WTC11 (cell line): ENCODE results near the gene GPRIN3.

Experiments used
- CTCF ChIP-seq: fragments of 200-600 bp; IDR thresholded peaks from 2 replicates; pipeline ENCODE4 v1.8.0; 2022; ENCODE audit warnings: antibody characterized with exemption
- MAX ChIP-seq: sonication (generic); formaldehyde crosslinking; IDR thresholded peaks from 2 replicates; pipeline ENCODE4 v1.8.0; 2022; ENCODE audit warnings: mild to moderate bottlenecking, missing genetic modification reagents
- TCF7 ChIP-seq: sonication (generic); formaldehyde crosslinking; IDR thresholded peaks from 2 replicates; pipeline ENCODE4 v1.8.0; 2022; ENCODE audit warnings: mild to moderate bottlenecking, low read depth, missing genetic modification reagents, moderate library complexity
- ZBTB43 ChIP-seq: sonication (generic); formaldehyde crosslinking; IDR thresholded peaks from 2 replicates; pipeline ENCODE4 v1.8.1; 2023; ENCODE audit warnings: mild to moderate bottlenecking, missing genetic modification reagents
- TF ChIP-seq, protein P1 (sequence below): sonication (generic); formaldehyde crosslinking; IDR thresholded peaks from 2 replicates; pipeline ENCODE4 v1.8.1; 2022; ENCODE audit warnings: missing genetic modification reagents, borderline replicate concordance
- TF ChIP-seq, protein P2 (sequence below): sonication (generic); formaldehyde crosslinking; IDR thresholded peaks from 2 replicates; pipeline ENCODE4 v1.8.1; 2023; ENCODE audit warnings: mild to moderate bottlenecking, missing genetic modification reagents, moderate library complexity

- TF ChIP-seq CTCF (no peak), TCF7 (CRISPR knock-in tag) (no peak), MAX (CRISPR knock-in tag) (no peak), ZBTB43 (CRISPR knock-in tag) (no peak)
- TF ChIP-seq, protein P1, sequence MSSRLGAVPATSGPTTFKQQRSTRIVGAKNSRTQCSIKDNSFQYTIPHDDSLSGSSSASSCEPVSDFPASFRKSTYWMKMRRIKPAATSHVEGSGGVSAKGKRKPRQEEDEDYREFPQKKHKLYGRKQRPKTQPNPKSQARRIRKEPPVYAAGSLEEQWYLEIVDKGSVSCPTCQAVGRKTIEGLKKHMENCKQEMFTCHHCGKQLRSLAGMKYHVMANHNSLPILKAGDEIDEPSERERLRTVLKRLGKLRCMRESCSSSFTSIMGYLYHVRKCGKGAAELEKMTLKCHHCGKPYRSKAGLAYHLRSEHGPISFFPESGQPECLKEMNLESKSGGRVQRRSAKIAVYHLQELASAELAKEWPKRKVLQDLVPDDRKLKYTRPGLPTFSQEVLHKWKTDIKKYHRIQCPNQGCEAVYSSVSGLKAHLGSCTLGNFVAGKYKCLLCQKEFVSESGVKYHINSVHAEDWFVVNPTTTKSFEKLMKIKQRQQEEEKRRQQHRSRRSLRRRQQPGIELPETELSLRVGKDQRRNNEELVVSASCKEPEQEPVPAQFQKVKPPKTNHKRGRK (CRISPR knock-in tag), result no peak
- TF ChIP-seq, protein P2, sequence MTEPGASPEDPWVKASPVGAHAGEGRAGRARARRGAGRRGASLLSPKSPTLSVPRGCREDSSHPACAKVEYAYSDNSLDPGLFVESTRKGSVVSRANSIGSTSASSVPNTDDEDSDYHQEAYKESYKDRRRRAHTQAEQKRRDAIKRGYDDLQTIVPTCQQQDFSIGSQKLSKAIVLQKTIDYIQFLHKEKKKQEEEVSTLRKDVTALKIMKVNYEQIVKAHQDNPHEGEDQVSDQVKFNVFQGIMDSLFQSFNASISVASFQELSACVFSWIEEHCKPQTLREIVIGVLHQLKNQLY, result no peak
Measured at GRCh38 chr4:89203902-89204301, 103.7 kb downstream of the GPRIN3 start.
